ENCODE results near the gene GSK3B. TPM values are rescaled to one million over a fixed set of nuclear protein-coding genes. Genes with fewer than 3 reads are reported as not detected.
A peak's percentile ranks its signal among the peaks of the same experiment; 100 is the strongest.

Gene GSK3B
- 138 TPM for total RNA-seq (ENCODE audit: unreplicated experiment)
- long read RNA-seq, full-length matches to known transcripts = 6 of 9 reads
- long read RNA-seq, partial matches to known transcripts = 1 of 9 reads
- long read RNA-seq, other reads (novel, unspliced or antisense) = 2 of 9 reads

- Mint-ChIP-seq H3K4me1 (ENCODE audit: low read depth, unreplicated experiment) (peaks cover 4% of the 10 kb centered on the region), H3K4me3 (ENCODE audit: unreplicated experiment) (no peak within 1 kb of the TSS), H3K27ac (ENCODE audit: unreplicated experiment) (peak within 1 kb of the TSS; percentile 96), H3K36me3 (ENCODE audit: unreplicated experiment) (no peaks in the 10 kb centered on the region), H3K9me3 (ENCODE audit: unreplicated experiment) (peaks cover 4% of the 10 kb centered on the region), H3K27me3 (ENCODE audit: unreplicated experiment) (peaks cover 9% of the 10 kb centered on the region)
- no peak for TF ChIP-seq CTCF (IDR thresholded peaks at IDR 0.05; ENCODE audit: partially characterized antibody, unreplicated experiment)
- peak; percentile 97 for DNase-seq
These were observed at the start of gene GSK3B for GRCh38 chr3:120093911-120094775. GSK3B (minus strand) TSS chr3:120094447; CDS start chr3:120093434, 1,013 bp downstream.

GRCh38 chr3:120143676-120144075 lies 49.4 kb upstream of the GSK3B start:
- Mint-ChIP-seq H3K9me3 (ENCODE audit: unreplicated experiment) (no peaks in the 10 kb centered on the region), H3K4me3 (ENCODE audit: unreplicated experiment) (no peak overlapping the region), H3K4me1 (ENCODE audit: low read depth, unreplicated experiment) (no peaks in the 10 kb centered on the region), H3K27ac (ENCODE audit: unreplicated experiment) (no peak overlapping the region), H3K36me3 (ENCODE audit: unreplicated experiment) (no peaks in the 10 kb centered on the region), H3K27me3 (ENCODE audit: unreplicated experiment) (peaks cover 1% of the 10 kb centered on the region)
- TF ChIP-seq CTCF (IDR thresholded peaks at IDR 0.05; ENCODE audit: partially characterized antibody, unreplicated experiment) = no peak
- DNase-seq = no peak

- Mint-ChIP-seq H3K27me3 (ENCODE audit: unreplicated experiment) (no peaks in the 10 kb centered on the region), H3K9me3 (ENCODE audit: unreplicated experiment) (no peaks in the 10 kb centered on the region), H3K4me3 (ENCODE audit: unreplicated experiment) (no peak overlapping the region), H3K4me1 (ENCODE audit: low read depth, unreplicated experiment) (no peaks in the 10 kb centered on the region), H3K36me3 (ENCODE audit: unreplicated experiment) (no peaks in the 10 kb centered on the region), H3K27ac (ENCODE audit: unreplicated experiment) (no peak overlapping the region)
- no peak for DNase-seq
- no peak for TF ChIP-seq CTCF (IDR thresholded peaks at IDR 0.05; ENCODE audit: partially characterized antibody, unreplicated experiment)
These were observed 48.0 kb upstream of the GSK3B start for GRCh38 chr3:120142236-120142635.

GRCh38 chr3:120140098-120140742 lies 46.0 kb upstream of the GSK3B start:
- DNase-seq = no peak
- Mint-ChIP-seq H3K4me1 (ENCODE audit: low read depth, unreplicated experiment) (no peaks in the 10 kb centered on the region), H3K27me3 (ENCODE audit: unreplicated experiment) (no peaks in the 10 kb centered on the region), H3K9me3 (ENCODE audit: unreplicated experiment) (no peaks in the 10 kb centered on the region), H3K36me3 (ENCODE audit: unreplicated experiment) (no peaks in the 10 kb centered on the region), H3K27ac (ENCODE audit: unreplicated experiment) (no peak overlapping the region), H3K4me3 (ENCODE audit: unreplicated experiment) (no peak overlapping the region)
- no peak for TF ChIP-seq CTCF (IDR thresholded peaks at IDR 0.05; ENCODE audit: partially characterized antibody, unreplicated experiment)

All from glutamatergic neuron (in vitro differentiated cells).